ENCODE measurements around the gene PADI1. TPM values are rescaled to one million over a fixed set of nuclear protein-coding genes. Genes with fewer than 3 reads are reported as not detected.

PADI1 gene
- total and polyA plus RNA-seq, 2 of the 8 experiments (the other 6 are each of a cell fraction or from before 2014, with no cell fraction given): 0.20 to 0.30 TPM

DNA sequence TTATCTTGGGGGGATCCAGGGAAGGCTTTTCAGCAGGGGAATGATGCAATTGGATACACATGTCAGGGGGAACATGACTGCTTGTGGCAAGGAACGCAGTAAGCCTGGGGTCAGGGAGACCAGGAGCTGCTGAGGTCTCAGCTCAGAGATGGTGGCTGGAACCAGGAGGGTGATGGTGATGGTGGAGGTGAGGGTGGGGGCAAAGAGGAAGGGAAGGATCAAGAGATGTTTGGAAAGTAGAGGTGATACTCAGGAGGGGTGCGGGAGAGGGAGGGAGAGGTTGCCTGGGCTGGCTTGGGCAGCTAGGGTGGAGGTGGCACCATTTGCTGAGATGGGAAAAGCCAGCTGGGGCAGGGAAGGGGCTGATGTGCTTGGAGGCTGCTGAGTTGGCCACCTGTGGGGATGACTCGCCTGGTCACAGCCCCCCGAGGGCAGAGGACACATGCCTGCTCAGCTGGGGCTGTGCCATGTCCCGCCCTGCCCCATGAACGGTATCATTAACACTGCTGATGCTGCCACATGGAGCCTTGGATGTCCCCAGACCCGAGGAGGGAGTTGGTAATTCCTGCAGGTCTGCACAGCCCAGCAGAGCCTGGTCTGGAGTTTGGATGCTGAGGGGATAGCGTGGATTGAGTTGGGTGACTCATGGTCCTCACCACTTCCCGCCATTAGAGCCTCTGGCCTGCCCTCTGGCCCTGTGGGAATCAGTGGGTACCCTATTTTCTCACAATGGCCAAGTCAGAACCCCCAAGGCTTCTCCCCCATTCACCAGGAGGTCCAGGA lies 6.3 kb upstream of the PADI1 start (continued):
- TF ChIP-seq, protein P1, sequence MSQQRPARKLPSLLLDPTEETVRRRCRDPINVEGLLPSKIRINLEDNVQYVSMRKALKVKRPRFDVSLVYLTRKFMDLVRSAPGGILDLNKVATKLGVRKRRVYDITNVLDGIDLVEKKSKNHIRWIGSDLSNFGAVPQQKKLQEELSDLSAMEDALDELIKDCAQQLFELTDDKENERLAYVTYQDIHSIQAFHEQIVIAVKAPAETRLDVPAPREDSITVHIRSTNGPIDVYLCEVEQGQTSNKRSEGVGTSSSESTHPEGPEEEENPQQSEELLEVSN (IDR thresholded peaks at IDR 0.05): no peak
